Keratinocyte (primary cell): ENCODE data around the gene KCTD13. TPM values are rescaled to one million over a fixed set of nuclear protein-coding genes. Genes with fewer than 3 reads are reported as not detected.

Experiments
- DNase-seq: peaks from one replicate; pipeline ENCODE4 v3.0.0-alpha.2; 2011; ENCODE audit warnings: low read depth, missing footprints, low spot score
- FAIRE-seq: peaks from 2 replicates; lab custom pipeline; 2011; peaks lifted over from hg19 to GRCh38; lab: Jason Lieb, UNC
- H2AFZ ChIP-seq: 2 replicates; pipeline ENCODE4 v1.6.0; 2012; ENCODE audit warnings: low read length, control low read depth, inconsistent platforms; ENCODE audit not compliant: control insufficient read depth
- H3K27ac ChIP-seq: 2 replicates; pipeline ENCODE4 v1.5.1; 2011; ENCODE audit warnings: low read length; ENCODE audit not compliant: control insufficient read depth, insufficient read depth
- H3K27me3 ChIP-seq: 3 replicates; pipeline ENCODE4 v1.6.0; 2011; ENCODE audit warnings: low read length; ENCODE audit not compliant: control insufficient read depth, insufficient read depth; ENCODE audit errors: extremely low read depth
- H3K36me3 ChIP-seq, 2 experiments: 2 replicates in 1 of 2; 3 replicates in 1 of 2; pipeline ENCODE4 v1.5.1; 2011; ENCODE audit warnings: low read length in 2 of 2, mild to moderate bottlenecking in 1 of 2; ENCODE audit not compliant: control insufficient read depth in 2 of 2, insufficient read depth in 2 of 2; ENCODE audit errors: extremely low read depth in 1 of 2
- H3K4me1 ChIP-seq: 3 replicates; pipeline ENCODE4 v1.5.1; 2011; ENCODE audit warnings: low read length; ENCODE audit not compliant: control insufficient read depth, insufficient read depth; ENCODE audit errors: extremely low read depth
- H3K4me2 ChIP-seq: 3 replicates; pipeline ENCODE4 v1.6.0; 2011; ENCODE audit warnings: low read depth, low read length; ENCODE audit not compliant: control insufficient read depth, insufficient read depth; ENCODE audit errors: extremely low read depth
- H3K4me3 ChIP-seq, 3 experiments: fragments of 200-600 bp in 1 of 3; sonication (generic) in 1 of 3; 2 replicates in 2 of 3; 3 replicates in 1 of 3; pipeline ENCODE4 v1.5.1; 2011 to 2016; ENCODE audit warnings: low read length in 3 of 3, mild to moderate bottlenecking in 3 of 3, control low read depth in 2 of 3, inconsistent platforms in 1 of 3, low read depth in 1 of 3, mixed read lengths in 1 of 3, mixed run types in 1 of 3, moderate library complexity in 1 of 3; ENCODE audit not compliant: control insufficient read depth in 2 of 3, insufficient read depth in 2 of 3; ENCODE audit errors: extremely low read depth in 1 of 3
- H3K79me2 ChIP-seq: 2 replicates; pipeline ENCODE4 v1.6.0; 2012; ENCODE audit warnings: low read length; ENCODE audit not compliant: control insufficient read depth, insufficient read depth
- H3K9ac ChIP-seq: 3 replicates; pipeline ENCODE4 v1.6.0; 2011; ENCODE audit warnings: low read length; ENCODE audit not compliant: control insufficient read depth, insufficient read depth; ENCODE audit errors: extremely low read depth
- H3K9me1 ChIP-seq: 3 replicates; pipeline ENCODE4 v1.6.0; 2011; ENCODE audit warnings: low read length; ENCODE audit not compliant: control insufficient read depth, insufficient read depth; ENCODE audit errors: extremely low read depth
- H3K9me3 ChIP-seq: 2 replicates; pipeline ENCODE4 v1.5.1; 2012; ENCODE audit warnings: low read depth, low read length; ENCODE audit not compliant: control insufficient read depth
- H4K20me1 ChIP-seq: 3 replicates; pipeline ENCODE4 v1.6.0; 2011; ENCODE audit warnings: low read length; ENCODE audit not compliant: control insufficient read depth, insufficient read depth; ENCODE audit errors: extremely low read depth
- CTCF ChIP-seq, 3 experiments: IDR thresholded peaks in 1 of 3; conservative IDR thresholded peaks in 1 of 3; optimal IDR thresholded peaks in 1 of 3; 2 replicates in 2 of 3; 3 replicates in 1 of 3; pipeline versions ENCODE3 to v1.5.1; 2011; ENCODE audit warnings: low read length in 3 of 3, mild to moderate bottlenecking in 3 of 3, moderate library complexity in 2 of 3, control low read depth in 1 of 3, inconsistent platforms in 1 of 3; ENCODE audit not compliant: insufficient read depth in 2 of 3; ENCODE audit errors: extremely low read depth in 1 of 3
- EZH2 ChIP-seq: IDR thresholded peaks from one replicate; pipeline ENCODE4 v1.6.1; 2012; ENCODE audit warnings: inconsistent platforms, mild to moderate bottlenecking, low read length, moderate library complexity
- dilution Hi-C: fragments of 300-500 bp; cut with MboI; formaldehyde crosslinking; loops from one replicate; pipeline ENCODE4 v1.7.0; 2020; ENCODE audit warnings: low sequenced_read_pairs; ENCODE audit not compliant: extremely low pct_ligation_motif_present
- polyA plus RNA-seq, 5 experiments: library from polyadenylated mRNA; depleted of rRNA in 3 of 5; stranded (reverse) in 3 of 5; stranded (forward) in 1 of 5; unstranded in 1 of 5; fragments of >200 nt; gene quantifications; 1 replicate in 1 of 5; 2 replicates in 3 of 5; 3 replicates in 1 of 5; pipeline versions ENCODE4 v1.2.1 to v1.2.3, GENCODE V29; 2011 to 2012; ENCODE audit warnings: missing spikeins in 2 of 5, low read depth in 1 of 5, low replicate concordance in 1 of 5

KCTD13 gene
- polyA plus RNA-seq, 1 donor (not counting 4 experiments of a cell fraction or from before 2014, with no cell fraction given), result 9.2 TPM

- no peak overlapping the region for H2AFZ ChIP-seq
- dilution Hi-C loops, result no loop called here
Measured at GRCh38 chr16:29912087-29912486, 13.9 kb downstream of the KCTD13 start.

GRCh38 chr16:29911676-29912010 is 14.4 kb downstream of the KCTD13 start:
- Histone ChIP-seq H3K4me3 (no peak overlapping the region), H3K9me1 (no peaks in the 10 kb centered on the region), H3K27ac (no peak overlapping the region), H3K9ac (no peak overlapping the region), H3K79me2 (no peaks in the 10 kb centered on the region), H4K20me1 (no peaks in the 10 kb centered on the region), H3K9me3 (no peaks in the 10 kb centered on the region), H3K36me3 (peaks cover 0 to 5% of the 10 kb centered on the region in 2 experiments), H2AFZ (no peak overlapping the region), H3K27me3 (no peaks in the 10 kb centered on the region), H3K4me1 (no peaks in the 10 kb centered on the region), H3K4me2 (no peak overlapping the region)
- FAIRE-seq, result no peak
- no peak for TF ChIP-seq CTCF (optimal IDR thresholded peaks at IDR 0.05 in 1 of 3, IDR thresholded peaks at IDR 0.05 in 1 of 3, conservative IDR thresholded peaks at IDR 0.05 in 1 of 3; ENCODE audit: extremely low read depth in 1 of 3, insufficient read depth in 2 of 3, low read length in 3 of 3)
- no peak for TF ChIP-seq EZH2
- DNase-seq, result no peak
- dilution Hi-C loops, result no loop called here

More at GRCh38 chr16:29912087-29912486, 13.9 kb downstream of the KCTD13 start:
- Histone ChIP-seq H3K36me3 (peaks cover 0 to 5% of the 10 kb centered on the region in 2 experiments), H3K27ac (no peak overlapping the region), H3K9ac (no peak overlapping the region), H4K20me1 (no peaks in the 10 kb centered on the region), H3K27me3 (no peaks in the 10 kb centered on the region), H3K4me1 (no peaks in the 10 kb centered on the region), H3K4me2 (no peak overlapping the region), H3K4me3 (no peak overlapping the region), H3K9me1 (no peaks in the 10 kb centered on the region), H3K79me2 (no peaks in the 10 kb centered on the region), H3K9me3 (no peaks in the 10 kb centered on the region)
- TF ChIP-seq CTCF (optimal IDR thresholded peaks at IDR 0.05 in 1 of 3, IDR thresholded peaks at IDR 0.05 in 1 of 3, conservative IDR thresholded peaks at IDR 0.05 in 1 of 3; ENCODE audit: extremely low read depth in 1 of 3, insufficient read depth in 2 of 3, low read length in 3 of 3) (no peak), EZH2 (no peak)
- FAIRE-seq (no peak), DNase-seq (no peak)
